Measurements from ENCODE around the gene TWNK.
A peak's percentile ranks its signal among the peaks of the same experiment; 100 is the strongest.

TWNK gene

GRCh38 chr10:100968062-100968736, 19.1 kb upstream of the TWNK start:
- no peaks in the 10 kb centered on the region for H3K36me3 ChIP-seq (ENCODE audit: insufficient read depth, low read length)
- no peak overlapping the region for H3K27ac ChIP-seq (ENCODE audit: low read depth, low read length, poor library complexity, severe bottlenecking)
- H3F3A ChIP-seq (ENCODE audit: insufficient read depth, low read length): no peaks in the 10 kb centered on the region
- H3K79me2 ChIP-seq (ENCODE audit: insufficient read depth, low read length): no peaks in the 10 kb centered on the region
- no peak overlapping the region for H3K4me3 ChIP-seq (ENCODE audit: low read depth, low read length, poor library complexity, severe bottlenecking)
- no peaks in the 10 kb centered on the region for H4K20me1 ChIP-seq (ENCODE audit: insufficient read depth, low read length)
- no peak overlapping the region for H2AFZ ChIP-seq (ENCODE audit: low read length)
- peaks cover 7% of the 10 kb centered on the region for H3K4me1 ChIP-seq (ENCODE audit: insufficient read depth, low read length, severe bottlenecking)
- H3K27me3 ChIP-seq (ENCODE audit: insufficient read depth, low read length): no peaks in the 10 kb centered on the region
- no peak for TF ChIP-seq CTCF (IDR thresholded peaks at IDR 0.05; ENCODE audit: low read length)
- TF ChIP-seq EZH2 (IDR thresholded peaks at IDR 0.05; ENCODE audit: borderline replicate concordance, low read length): no peak
- H3K9ac ChIP-seq (ENCODE audit: low read length): no peak overlapping the region
- H3K9me3 ChIP-seq (ENCODE audit: low read length): no peaks in the 10 kb centered on the region
- H3K9me2 ChIP-seq (ENCODE audit: low read depth, low read length): no peaks in the 10 kb centered on the region
- no peak overlapping the region for H3K4me2 ChIP-seq (ENCODE audit: low read length)

- no peaks in the 10 kb centered on the region for H3K27me3 ChIP-seq (ENCODE audit: insufficient read depth, low read length)
- H3K79me2 ChIP-seq (ENCODE audit: insufficient read depth, low read length): no peaks in the 10 kb centered on the region
- H4K20me1 ChIP-seq (ENCODE audit: insufficient read depth, low read length): no peaks in the 10 kb centered on the region
- no peak overlapping the region for H3K27ac ChIP-seq (ENCODE audit: low read depth, low read length, poor library complexity, severe bottlenecking)
- peak overlapping the region; percentile 48 for H3K4me2 ChIP-seq (ENCODE audit: low read length)
- H3K4me1 ChIP-seq (ENCODE audit: insufficient read depth, low read length, severe bottlenecking): peaks cover 7% of the 10 kb centered on the region
- H3K9me2 ChIP-seq (ENCODE audit: low read depth, low read length): no peaks in the 10 kb centered on the region
- no peaks in the 10 kb centered on the region for H3K9me3 ChIP-seq (ENCODE audit: low read length)
- no peaks in the 10 kb centered on the region for H3F3A ChIP-seq (ENCODE audit: insufficient read depth, low read length)
- TF ChIP-seq CTCF (IDR thresholded peaks at IDR 0.05; ENCODE audit: low read length) (no peak), EZH2 (IDR thresholded peaks at IDR 0.05; ENCODE audit: borderline replicate concordance, low read length) (no peak)
- no peak overlapping the region for H3K9ac ChIP-seq (ENCODE audit: low read length)
- no peak overlapping the region for H2AFZ ChIP-seq (ENCODE audit: low read length)
- peak overlapping the region; percentile 61 for H3K4me3 ChIP-seq (ENCODE audit: low read depth, low read length, poor library complexity, severe bottlenecking)
- no peaks in the 10 kb centered on the region for H3K36me3 ChIP-seq (ENCODE audit: insufficient read depth, low read length)
These were observed 18.5 kb upstream of the TWNK start for GRCh38 chr10:100968863-100969186.

GRCh38 chr10:100969187-100970075, 17.9 kb upstream of the TWNK start, which contains the start of gene SEMA4G:
Gene SEMA4G (plus strand): TSS chr10:100969504. CDS start chr10:100972913, 3,409 bp downstream.
- peak within 1 kb of the TSS; percentile 61 for H3K4me3 ChIP-seq (ENCODE audit: low read depth, low read length, poor library complexity, severe bottlenecking)
- H3K4me2 ChIP-seq (ENCODE audit: low read length): peak within 1 kb of the TSS; percentile 85
- no peaks in the 10 kb centered on the region for H3K9me3 ChIP-seq (ENCODE audit: low read length)
- no peak within 1 kb of the TSS for H2AFZ ChIP-seq (ENCODE audit: low read length)
- H3K9ac ChIP-seq (ENCODE audit: low read length): peak within 1 kb of the TSS; percentile 51; the same call in 1 of the 2 replicates
- no peaks in the 10 kb centered on the region for H3F3A ChIP-seq (ENCODE audit: insufficient read depth, low read length)
- H3K27me3 ChIP-seq (ENCODE audit: insufficient read depth, low read length): no peaks in the 10 kb centered on the region
- no peaks in the 10 kb centered on the region for H3K36me3 ChIP-seq (ENCODE audit: insufficient read depth, low read length)
- no peaks in the 10 kb centered on the region for H4K20me1 ChIP-seq (ENCODE audit: insufficient read depth, low read length)
- peaks cover 7% of the 10 kb centered on the region for H3K4me1 ChIP-seq (ENCODE audit: insufficient read depth, low read length, severe bottlenecking)
- no peaks in the 10 kb centered on the region for H3K9me2 ChIP-seq (ENCODE audit: low read depth, low read length)
- H3K79me2 ChIP-seq (ENCODE audit: insufficient read depth, low read length): no peaks in the 10 kb centered on the region
- TF ChIP-seq EZH2 (IDR thresholded peaks at IDR 0.05; ENCODE audit: borderline replicate concordance, low read length) (no peak), CTCF (IDR thresholded peaks at IDR 0.05; ENCODE audit: low read length) (peak; percentile 51; the same call in 1 of the 2 replicates)
- no peak within 1 kb of the TSS for H3K27ac ChIP-seq (ENCODE audit: low read depth, low read length, poor library complexity, severe bottlenecking)

Data from OCI-LY1 (cell line).